ENCODE data around the gene OSBPL2. TPM values are rescaled to one million over a fixed set of nuclear protein-coding genes. Genes with fewer than 3 reads are reported as not detected.

Gene OSBPL2
- total RNA-seq, 1 donor from 2014 or later, result 29.9 TPM

- intact Hi-C loops (cut with micrococcal nuclease), result no loop called here
- no peak overlapping the region for H3K4me3 Mint-ChIP-seq (ENCODE audit: low read depth)
These were observed 81.1 kb downstream of the OSBPL2 start for GRCh38 chr20:62319346-62319909.

DNA sequence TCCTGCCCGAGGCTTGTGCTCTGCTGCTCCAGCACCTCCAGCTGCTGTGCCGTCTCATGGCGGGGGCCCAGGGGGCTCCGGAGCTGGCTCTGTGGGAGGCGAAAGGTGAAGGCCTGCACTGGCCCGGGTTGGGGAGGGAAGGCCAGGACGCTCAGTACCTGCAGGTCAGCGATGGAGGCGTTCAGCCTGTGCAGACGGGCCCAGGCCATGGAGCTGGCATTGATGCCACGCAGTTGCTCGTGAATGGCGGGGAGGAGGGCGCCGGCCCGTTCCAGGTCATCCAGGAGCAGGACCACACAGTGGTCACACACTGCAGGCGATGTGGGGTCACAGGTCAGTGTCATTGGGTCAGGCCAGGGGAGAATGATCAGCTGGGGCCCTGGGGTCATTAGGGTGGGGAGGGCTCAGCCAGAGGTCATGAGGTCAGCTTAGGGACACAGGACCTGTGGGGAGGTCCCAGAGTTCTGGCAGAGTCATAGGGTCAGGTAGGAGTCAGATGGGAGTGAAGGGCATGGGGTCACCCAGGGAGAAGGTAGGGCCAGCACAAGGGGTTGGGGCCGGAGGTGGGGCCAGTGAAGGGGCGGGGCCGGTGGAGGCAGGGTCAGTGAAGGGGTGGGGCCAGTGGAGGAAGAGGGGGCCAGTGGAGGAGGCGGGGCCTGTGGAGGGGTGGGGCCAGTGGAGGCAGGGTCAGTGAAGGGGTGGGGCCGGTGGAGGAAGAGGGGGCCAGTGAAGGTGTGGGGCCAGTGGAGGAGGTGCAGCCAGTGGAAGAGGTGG is 82.4 kb downstream of the OSBPL2 start:
- Mint-ChIP-seq H3K27me3 (ENCODE audit: low read depth) (no peaks in the 10 kb centered on the region), H3K27ac (no peak overlapping the region), H3K4me3 (ENCODE audit: low read depth) (no peak overlapping the region), H3K9me3 (no peaks in the 10 kb centered on the region), H3K36me3 (ENCODE audit: low read depth) (no peaks in the 10 kb centered on the region), H3K4me1 (ENCODE audit: low read depth) (no peaks in the 10 kb centered on the region)
- intact Hi-C loops (cut with micrococcal nuclease), result no loop called here
- DNase-seq (ENCODE audit: low spot score), result no peak

More at GRCh38 chr20:62319346-62319909, 81.1 kb downstream of the OSBPL2 start:
- no peaks in the 10 kb centered on the region for H3K36me3 Mint-ChIP-seq (ENCODE audit: low read depth)
- H3K27me3 Mint-ChIP-seq (ENCODE audit: low read depth), result no peaks in the 10 kb centered on the region
- no peaks in the 10 kb centered on the region for H3K4me1 Mint-ChIP-seq (ENCODE audit: low read depth)
- H3K9me3 Mint-ChIP-seq, result no peaks in the 10 kb centered on the region
- DNase-seq (ENCODE audit: low spot score), result no peak
- H3K27ac Mint-ChIP-seq, result no peak overlapping the region

DNA sequence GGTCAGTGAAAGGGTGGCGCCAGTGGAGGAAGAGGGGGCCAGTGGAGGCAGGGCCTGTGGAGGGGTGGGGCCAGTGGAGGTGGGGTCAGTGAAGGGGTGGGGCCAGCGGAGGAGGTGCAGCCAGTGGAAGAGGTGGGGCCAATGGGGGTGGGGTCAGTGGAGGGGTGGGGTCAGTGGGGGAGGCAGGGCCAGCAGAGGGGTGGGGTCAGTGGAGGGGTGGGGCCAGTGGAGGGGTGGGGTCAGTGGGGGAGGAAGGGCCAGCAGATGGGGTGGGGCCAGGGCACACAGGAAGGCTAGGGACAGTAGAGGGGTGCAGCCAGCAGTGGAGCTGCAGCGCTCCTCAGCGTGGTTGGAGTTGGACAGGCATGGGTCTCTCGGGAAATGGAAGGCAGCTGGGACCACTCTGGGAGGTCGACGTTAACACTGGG is 83.2 kb downstream of the OSBPL2 start:
- Mint-ChIP-seq H3K27ac (no peak overlapping the region), H3K27me3 (ENCODE audit: low read depth) (no peaks in the 10 kb centered on the region), H3K4me1 (ENCODE audit: low read depth) (no peaks in the 10 kb centered on the region), H3K36me3 (ENCODE audit: low read depth) (no peaks in the 10 kb centered on the region), H3K4me3 (ENCODE audit: low read depth) (no peak overlapping the region), H3K9me3 (no peaks in the 10 kb centered on the region)
- DNase-seq (ENCODE audit: low spot score), result no peak
- intact Hi-C loops (cut with micrococcal nuclease), result no loop called here

- intact Hi-C loops (cut with micrococcal nuclease), result no loop called here
- no peaks in the 10 kb centered on the region for H3K27me3 Mint-ChIP-seq (ENCODE audit: low read depth)
- H3K4me3 Mint-ChIP-seq (ENCODE audit: low read depth), result no peak overlapping the region
These were observed 83.7 kb downstream of the OSBPL2 start for GRCh38 chr20:62321975-62322374.

GRCh38 chr20:62322492-62323041 is 84.2 kb downstream of the OSBPL2 start:
- H3K27me3 Mint-ChIP-seq (ENCODE audit: low read depth), result no peaks in the 10 kb centered on the region

More at GRCh38 chr20:62321975-62322374, 83.7 kb downstream of the OSBPL2 start:
- DNase-seq (ENCODE audit: low spot score), result no peak
- H3K36me3 Mint-ChIP-seq (ENCODE audit: low read depth), result no peaks in the 10 kb centered on the region
- no peak overlapping the region for H3K27ac Mint-ChIP-seq
- H3K4me1 Mint-ChIP-seq (ENCODE audit: low read depth), result no peaks in the 10 kb centered on the region
- H3K9me3 Mint-ChIP-seq, result no peaks in the 10 kb centered on the region

DNA sequence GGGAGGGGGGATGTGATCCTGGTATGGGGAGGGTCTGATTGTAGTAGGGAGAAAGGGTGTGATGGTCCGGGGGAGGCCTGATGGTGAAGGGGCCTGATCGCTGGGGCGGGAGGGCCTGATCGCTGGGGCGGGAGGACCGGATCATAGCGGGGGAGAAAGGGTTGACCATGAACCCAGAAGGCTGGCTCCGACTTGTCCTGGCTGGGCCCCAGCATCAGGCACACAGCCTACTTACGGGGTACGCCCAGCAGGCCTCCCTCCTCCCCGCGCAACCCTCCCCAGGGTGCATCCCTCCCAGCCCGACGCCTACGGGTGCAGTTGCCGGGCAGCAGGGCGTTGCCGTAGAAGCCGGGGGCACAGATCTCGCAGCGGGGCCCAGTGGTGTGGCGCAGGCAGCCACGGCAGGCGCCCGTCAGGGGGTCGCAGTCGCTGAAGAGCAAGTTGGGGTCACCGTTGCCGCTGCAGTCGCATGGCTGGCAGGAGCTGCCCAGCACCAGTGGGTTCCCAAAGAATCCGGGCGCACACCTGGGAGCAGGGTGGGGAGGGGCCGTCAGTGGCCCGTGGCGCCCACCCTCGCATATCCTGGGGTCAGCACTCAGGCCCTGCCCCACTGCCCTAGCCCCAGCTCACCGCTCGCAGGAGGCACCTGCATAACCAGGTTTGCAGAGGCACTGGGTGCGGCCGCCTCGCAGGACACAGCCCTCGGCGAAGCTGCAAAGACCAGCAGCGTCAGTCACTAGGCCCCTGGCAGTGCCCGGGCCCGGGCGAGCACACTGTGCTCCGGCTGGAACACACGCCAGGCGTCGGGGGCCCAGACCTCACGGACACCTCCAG is 85.0 kb downstream of the OSBPL2 start:
- no peak for DNase-seq (ENCODE audit: low spot score)
- intact Hi-C loops (cut with micrococcal nuclease), result no loop called here
- Mint-ChIP-seq H3K4me3 (ENCODE audit: low read depth) (no peak overlapping the region), H3K4me1 (ENCODE audit: low read depth) (no peaks in the 10 kb centered on the region), H3K9me3 (no peaks in the 10 kb centered on the region), H3K27ac (no peak overlapping the region), H3K36me3 (ENCODE audit: low read depth) (no peaks in the 10 kb centered on the region), H3K27me3 (ENCODE audit: low read depth) (no peaks in the 10 kb centered on the region)

More at GRCh38 chr20:62322492-62323041, 84.2 kb downstream of the OSBPL2 start:
- Mint-ChIP-seq H3K4me3 (ENCODE audit: low read depth) (no peak overlapping the region), H3K27ac (no peak overlapping the region), H3K9me3 (no peaks in the 10 kb centered on the region), H3K4me1 (ENCODE audit: low read depth) (no peaks in the 10 kb centered on the region), H3K36me3 (ENCODE audit: low read depth) (no peaks in the 10 kb centered on the region)
- no peak for DNase-seq (ENCODE audit: low spot score)
- intact Hi-C loops (cut with micrococcal nuclease), result no loop called here

GRCh38 chr20:62323980-62324906 is 85.9 kb downstream of the OSBPL2 start:
- Mint-ChIP-seq H3K4me3 (ENCODE audit: low read depth) (no peak overlapping the region), H3K4me1 (ENCODE audit: low read depth) (no peaks in the 10 kb centered on the region), H3K27me3 (ENCODE audit: low read depth) (no peaks in the 10 kb centered on the region), H3K27ac (no peak overlapping the region), H3K9me3 (no peaks in the 10 kb centered on the region), H3K36me3 (ENCODE audit: low read depth) (no peaks in the 10 kb centered on the region)
- no peak for DNase-seq (ENCODE audit: low spot score)
- intact Hi-C loops (cut with micrococcal nuclease), result no loop called here

DNA sequence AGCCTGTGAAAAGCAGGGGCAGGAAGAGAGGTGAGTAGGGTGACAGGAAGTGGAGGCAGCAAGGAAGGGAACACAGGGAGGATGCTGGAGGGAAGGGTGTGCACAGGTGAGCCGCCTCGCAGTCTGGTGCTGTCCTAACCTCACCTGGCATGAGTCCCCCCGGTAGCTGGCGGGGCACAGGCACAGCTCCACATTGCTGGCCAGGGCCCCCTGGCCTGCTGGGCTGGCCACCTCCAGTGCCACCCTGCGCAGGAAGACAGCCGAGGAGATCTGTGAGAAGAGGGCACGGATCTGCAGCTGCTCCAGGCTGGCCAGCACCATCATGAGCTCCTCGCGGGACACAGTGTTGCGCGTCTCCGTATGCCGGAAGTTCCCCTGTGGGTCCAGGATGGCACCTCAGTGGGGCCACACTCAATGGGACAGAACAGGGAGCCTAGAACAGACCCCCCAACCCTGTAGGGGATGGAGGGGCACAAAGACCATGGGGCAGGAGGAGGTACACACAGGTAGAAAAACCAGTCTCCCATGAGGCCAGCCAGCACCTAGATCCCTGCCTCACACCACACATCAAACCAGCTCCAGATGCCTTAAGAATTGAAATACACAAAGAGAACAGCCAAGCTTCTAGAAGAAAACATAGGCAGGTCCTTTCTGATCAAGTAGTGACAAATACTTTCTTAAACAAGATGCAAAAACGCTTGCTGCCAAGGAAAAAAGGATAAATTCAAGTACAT is 87.0 kb downstream of the OSBPL2 start:
- Mint-ChIP-seq H3K4me3 (ENCODE audit: low read depth) (no peak overlapping the region), H3K27me3 (ENCODE audit: low read depth) (no peaks in the 10 kb centered on the region), H3K27ac (no peak overlapping the region), H3K9me3 (no peaks in the 10 kb centered on the region), H3K36me3 (ENCODE audit: low read depth) (no peaks in the 10 kb centered on the region), H3K4me1 (ENCODE audit: low read depth) (no peaks in the 10 kb centered on the region)
- intact Hi-C loops (cut with micrococcal nuclease), result no loop called here
- DNase-seq (ENCODE audit: low spot score), result no peak

DNA sequence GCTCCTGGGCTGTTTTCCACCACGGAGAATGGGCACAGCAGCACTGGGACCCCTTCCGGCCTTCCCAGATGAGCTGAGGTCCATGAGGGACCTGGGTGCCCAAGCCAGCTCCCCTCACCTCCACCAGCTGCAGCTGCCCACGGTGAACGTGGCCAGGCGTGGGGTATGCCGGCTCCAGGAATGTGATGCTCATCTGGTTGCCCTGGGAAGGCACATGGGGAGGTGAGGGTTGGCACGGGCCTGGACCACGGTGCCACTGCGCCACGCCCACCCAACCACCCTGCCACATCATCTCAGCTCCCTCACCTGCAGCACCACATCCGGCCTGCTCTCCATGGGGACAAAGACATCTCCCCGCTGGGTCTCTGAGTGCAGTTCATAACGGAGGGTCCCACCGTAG is 88.2 kb downstream of the OSBPL2 start:
- Mint-ChIP-seq H3K9me3 (no peaks in the 10 kb centered on the region), H3K27me3 (ENCODE audit: low read depth) (no peaks in the 10 kb centered on the region), H3K36me3 (ENCODE audit: low read depth) (no peaks in the 10 kb centered on the region), H3K27ac (no peak overlapping the region), H3K4me3 (ENCODE audit: low read depth) (no peak overlapping the region), H3K4me1 (ENCODE audit: low read depth) (no peaks in the 10 kb centered on the region)
- intact Hi-C loops (cut with micrococcal nuclease), result no loop called here
- DNase-seq (ENCODE audit: low spot score), result no peak

DNA sequence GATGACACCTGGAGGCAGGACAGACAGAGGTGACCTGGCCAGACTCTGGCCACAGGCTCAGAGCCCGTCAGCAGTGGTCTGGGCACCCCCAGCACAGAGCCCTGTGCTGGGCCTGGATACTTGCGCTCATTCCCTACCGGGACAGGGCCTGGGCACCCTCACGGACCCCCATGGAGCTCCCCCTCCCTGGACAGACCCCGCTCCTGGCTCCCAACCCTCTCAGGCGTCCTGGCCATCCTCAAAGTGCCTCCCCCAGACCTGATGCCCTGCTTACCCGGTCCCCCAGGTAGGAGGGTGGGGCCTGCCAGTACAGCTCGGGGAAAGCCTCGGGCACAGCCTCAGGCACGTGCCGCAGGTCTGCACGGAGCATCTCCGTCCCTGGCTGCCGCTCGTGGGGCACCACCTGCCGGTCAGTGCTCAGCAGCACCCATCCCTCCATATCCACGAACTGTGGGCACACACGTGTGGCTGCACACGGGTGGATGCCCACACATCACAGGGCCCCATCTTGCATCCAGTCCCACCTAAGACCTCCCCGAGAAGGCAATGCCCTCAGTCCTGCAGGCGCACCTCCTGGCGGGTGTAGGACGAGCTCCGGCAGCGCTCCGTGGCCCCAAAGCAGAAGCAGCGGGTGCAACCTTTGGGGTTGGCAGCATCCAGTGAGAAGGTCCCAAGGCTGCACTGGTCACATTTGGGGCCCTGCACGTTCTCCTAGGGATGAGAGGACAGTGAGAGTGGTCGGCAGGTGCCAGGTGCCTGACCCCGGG is 88.8 kb downstream of the OSBPL2 start:
- no peak overlapping the region for H3K27ac Mint-ChIP-seq
- H3K27me3 Mint-ChIP-seq (ENCODE audit: low read depth), result no peaks in the 10 kb centered on the region
- no peak overlapping the region for H3K4me3 Mint-ChIP-seq (ENCODE audit: low read depth)
- H3K4me1 Mint-ChIP-seq (ENCODE audit: low read depth), result no peaks in the 10 kb centered on the region
- DNase-seq (ENCODE audit: low spot score), result no peak
- intact Hi-C loops (cut with micrococcal nuclease), result no loop called here
- H3K36me3 Mint-ChIP-seq (ENCODE audit: low read depth), result no peaks in the 10 kb centered on the region
- no peaks in the 10 kb centered on the region for H3K9me3 Mint-ChIP-seq

All from activated T-helper 2 cell treated with anti-CD3 and anti-CD28 coated beads, Interferon-gamma antibody, Interleukin-2, Interleukin-4, amounts not matched to agents 10 μg/mL and 5 μg/mL and 100 μg/mL, durations not matched to agents 14 hours and 24 hours and 36 hours (primary cell).